ENCODE data around the gene NNMT.

NNMT gene

DNA sequence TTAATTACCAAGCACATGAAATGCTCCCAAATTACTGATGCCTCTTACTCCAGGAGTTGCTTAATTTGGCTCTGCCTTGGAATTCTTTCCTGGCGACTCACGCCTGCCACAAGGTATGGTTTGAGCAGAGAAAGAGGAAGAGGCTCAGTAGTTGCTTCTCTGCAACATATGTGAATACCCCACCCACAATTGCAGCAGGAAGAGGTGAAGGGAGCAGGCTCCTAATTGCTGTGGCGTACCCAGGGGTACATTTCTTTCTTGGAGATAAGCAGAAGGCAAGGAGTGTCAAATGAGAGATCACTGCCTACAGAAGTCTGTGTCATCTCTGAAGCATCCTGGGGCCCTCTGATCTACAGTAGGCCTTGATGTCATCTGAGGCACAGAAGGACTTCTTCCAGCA lies 10.6 kb upstream of the NNMT start:
- peak; percentile 77 for DNase-seq

- DNase-seq: no peak
These were observed 10.0 kb upstream of the NNMT start for GRCh38 chr11:114286229-114286628.

- DNase-seq: no peak
These were observed 9.0 kb upstream of the NNMT start for GRCh38 chr11:114287154-114287553.

- no peak for DNase-seq
These were observed 8.1 kb upstream of the NNMT start for GRCh38 chr11:114288136-114288535.

DNA sequence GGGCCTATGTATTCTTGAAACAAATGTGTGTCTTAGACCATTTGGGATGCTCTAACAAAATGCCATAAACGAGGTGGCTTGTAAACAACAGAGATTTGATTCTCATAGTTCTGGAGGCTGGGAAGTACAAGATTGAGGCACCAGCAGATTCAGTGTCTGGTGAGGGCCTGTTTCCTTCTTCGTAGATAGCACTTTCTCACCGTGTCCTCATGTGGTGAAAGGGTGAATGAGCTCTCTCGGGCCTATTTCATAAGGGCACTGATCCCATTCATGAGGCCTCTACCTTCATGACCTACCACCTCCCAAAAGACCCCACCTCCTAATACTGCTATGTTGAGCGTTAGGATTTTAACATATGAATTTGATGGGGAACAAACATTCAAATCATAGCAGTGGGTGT lies 6.4 kb upstream of the NNMT start:
- DNase-seq: no peak

DNA sequence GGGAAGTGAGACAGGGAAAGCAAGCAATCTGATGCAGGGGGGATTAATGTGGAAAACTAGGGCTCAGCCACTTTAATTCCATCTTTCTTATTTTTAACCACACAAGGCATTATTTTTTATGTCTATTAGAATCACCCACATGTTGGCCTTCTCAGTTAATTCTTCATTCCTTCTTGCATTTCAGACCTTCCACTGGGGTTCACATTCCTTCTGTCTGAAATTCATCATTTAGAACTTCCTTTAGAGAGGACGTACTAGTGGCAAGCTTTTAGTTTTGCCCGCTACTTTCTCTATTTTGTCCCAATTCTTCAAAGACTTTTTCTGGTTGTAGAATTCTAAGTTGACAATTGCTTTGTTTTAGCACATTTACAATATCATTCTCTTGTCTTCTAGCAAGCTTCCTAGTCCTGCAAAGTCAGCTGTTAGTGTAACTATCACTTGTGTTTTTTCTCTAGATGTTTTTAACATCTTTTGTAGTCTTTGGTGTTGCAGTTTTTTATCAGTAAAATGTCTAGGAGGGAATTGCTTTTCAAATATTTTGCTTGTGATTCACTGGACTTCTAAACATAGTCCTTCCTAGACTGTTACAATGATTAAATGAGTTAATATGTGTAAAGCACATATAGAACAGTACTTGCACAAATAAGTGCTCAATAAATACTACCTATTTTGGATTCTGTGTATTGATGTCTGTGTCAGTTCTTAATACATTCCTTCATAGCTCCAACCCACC lies 5.5 kb upstream of the NNMT start:
- DNase-seq: no peak

GRCh38 chr11:114291381-114291780 lies 4.8 kb upstream of the NNMT start:
- no peak for DNase-seq

- DNase-seq: no peak
These were observed 4.1 kb upstream of the NNMT start for GRCh38 chr11:114291842-114292680.

GRCh38 chr11:114293201-114293711 lies 2.9 kb upstream of the NNMT start:
- no peak for DNase-seq

DNA sequence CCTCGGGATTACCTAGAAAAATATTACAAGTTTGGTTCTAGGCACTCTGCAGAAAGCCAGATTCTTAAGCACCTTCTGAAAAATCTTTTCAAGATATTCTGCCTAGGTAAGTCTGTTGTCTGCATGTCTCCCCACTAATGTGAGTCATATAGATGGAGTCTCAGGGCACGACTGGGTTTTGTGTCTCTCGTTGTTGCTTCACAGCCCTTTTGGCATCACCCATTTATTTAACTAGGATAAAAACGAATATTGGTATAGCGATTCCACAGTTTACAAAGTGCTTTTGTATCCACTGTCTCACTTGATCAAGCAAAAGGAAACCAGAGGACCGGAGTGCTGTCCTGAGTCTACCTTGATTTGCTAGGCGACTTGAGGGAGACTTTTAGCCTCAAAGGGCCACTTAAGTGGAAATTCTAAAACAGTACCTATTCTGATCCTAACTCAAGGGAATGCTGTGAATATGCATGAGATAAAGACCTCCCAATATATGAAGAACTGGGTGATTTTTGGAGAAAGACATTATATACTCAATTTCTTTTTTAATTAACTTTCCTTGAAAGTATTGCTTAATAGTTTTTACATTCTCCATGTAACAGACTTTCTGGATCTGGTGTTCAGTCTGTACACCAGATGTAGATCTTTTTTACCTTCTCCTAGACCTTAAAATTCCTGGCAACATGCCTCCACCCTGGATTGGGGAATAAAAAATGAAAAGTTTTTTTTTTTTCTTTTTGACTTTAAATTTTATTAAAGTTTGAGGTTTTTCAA lies 590 bp downstream of the NNMT start:
- no peak for DNase-seq

- DNase-seq: no peak
These were observed 1.9 kb downstream of the NNMT start for GRCh38 chr11:114297806-114298709.

DNA sequence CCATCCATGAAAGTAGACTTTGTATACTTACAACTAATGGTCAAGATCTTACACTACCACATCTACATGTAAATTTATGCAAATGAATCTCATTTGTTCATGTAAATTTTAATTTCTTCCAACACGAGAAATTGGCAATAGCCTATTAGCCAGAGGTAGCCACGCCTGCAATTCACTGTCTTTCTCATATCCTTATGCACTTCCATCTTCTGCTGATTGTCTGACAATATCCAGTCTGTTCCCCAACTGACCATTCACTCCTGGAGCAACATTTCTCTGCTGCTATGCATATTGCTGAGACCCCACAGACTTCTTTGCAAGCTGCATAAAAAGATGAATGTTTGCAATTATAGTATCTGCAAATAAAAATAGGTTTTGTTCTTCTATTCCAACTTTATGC lies 2.5 kb downstream of the NNMT start:
- no peak for DNase-seq

GRCh38 chr11:114301088-114301487 lies 4.9 kb downstream of the NNMT start:
- DNase-seq: no peak

DNA sequence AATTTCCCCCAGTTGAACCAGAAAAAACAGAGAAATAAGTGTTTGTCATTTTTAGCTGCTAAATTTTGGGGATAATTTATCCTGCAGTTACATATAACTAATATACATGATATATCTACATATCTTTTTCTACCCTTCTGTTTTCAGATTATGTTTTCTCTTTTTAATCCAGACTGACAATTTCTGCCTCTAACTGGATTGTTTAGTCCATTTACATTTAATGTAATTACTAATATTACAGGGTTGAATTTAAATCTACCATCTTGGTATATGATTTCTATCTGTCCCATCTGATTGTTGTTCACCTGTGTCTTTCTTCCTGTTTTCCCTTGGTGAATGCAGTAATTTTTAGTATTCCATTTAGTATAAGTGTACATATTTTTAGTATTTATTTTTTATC lies 5.7 kb downstream of the NNMT start:
- no peak for DNase-seq

- DNase-seq: no peak
These were observed 6.5 kb downstream of the NNMT start for GRCh38 chr11:114302663-114303062.

DNA sequence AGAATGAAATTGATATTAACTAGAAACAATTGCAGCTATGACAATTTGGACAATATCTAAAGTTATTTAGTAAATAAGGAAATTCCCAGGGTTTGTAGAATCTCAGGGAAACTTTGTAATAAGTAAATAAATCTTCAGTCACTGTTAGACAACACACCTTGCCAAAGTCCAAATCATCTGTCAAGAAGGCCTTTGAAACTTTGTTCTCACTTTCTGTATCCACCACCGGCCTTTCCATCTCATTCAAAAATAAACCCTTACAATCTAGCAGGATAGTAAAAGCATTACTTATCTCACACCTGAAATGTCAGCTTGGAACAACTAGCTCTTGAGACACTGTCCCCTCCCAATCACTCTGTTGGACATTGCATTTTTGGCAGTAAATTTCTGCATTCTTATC lies 7.9 kb downstream of the NNMT start:
- DNase-seq: no peak

DNA sequence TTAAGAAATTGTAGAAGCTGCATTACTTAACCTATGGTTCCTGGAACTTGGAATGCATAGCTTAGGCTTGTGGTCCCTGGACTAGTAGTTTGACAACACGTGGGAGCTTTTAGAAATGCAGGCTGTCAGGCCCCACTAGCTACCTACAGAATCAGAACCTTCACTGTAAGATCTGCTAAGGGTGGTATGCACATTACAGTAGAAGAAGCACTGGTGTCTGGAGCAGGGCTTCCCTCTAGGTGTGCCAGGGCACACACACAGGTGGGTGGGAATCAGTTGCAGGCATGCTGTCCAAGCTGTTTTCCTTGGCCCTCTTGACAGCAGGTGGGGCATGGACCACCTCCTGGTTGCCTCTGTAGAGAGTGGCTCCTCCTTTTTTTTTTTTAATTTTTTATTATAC lies 8.8 kb downstream of the NNMT start:
- DNase-seq: no peak

GRCh38 chr11:114307524-114308203 lies 11.5 kb downstream of the NNMT start:
- DNase-seq: no peak

GRCh38 chr11:114308689-114309089 lies 12.5 kb downstream of the NNMT start:
- peak; percentile 90 for DNase-seq

DNA sequence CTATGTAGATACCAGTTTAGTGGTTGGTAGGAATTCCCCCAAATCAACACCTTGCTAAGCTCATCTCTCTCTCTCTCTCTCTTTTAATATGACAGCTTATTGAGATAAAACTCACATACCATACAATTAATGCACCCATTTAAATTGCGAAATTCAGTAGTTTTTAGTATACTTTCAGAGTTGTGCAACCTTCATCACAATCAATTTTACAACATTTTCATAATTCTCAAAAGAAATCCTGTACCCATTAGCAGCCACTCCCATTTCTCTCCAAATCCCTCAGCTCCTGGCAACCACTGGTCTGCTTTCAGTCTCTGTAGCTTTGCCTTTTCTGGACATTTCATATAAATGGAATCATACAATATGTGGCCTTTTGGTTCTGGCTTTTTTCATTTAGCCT lies 13.3 kb downstream of the NNMT start:
- no peak for DNase-seq

DNA sequence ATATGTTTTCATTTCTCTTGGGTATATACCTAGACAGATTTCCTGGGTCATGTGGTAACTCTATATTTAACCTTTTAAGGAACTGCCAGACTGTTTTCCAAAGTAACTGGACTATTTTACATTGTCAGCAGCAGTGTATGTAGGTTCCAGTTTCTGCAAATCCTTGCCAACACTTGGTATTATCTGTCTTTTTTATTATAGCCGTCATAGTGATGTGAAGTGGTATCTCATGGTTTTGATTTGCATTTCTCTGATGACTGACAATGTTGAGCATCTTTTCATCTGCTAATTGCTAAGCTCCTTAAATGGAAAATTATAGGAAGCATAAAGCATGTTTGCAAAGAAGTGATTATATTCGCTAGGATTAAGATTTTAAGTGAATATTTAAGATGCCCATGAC lies 13.9 kb downstream of the NNMT start:
- DNase-seq: no peak

- no peak for DNase-seq
These were observed 15.7 kb downstream of the NNMT start for GRCh38 chr11:114311946-114312345.

All from NCI-H69 (cell line).